IMR-90 (cell line): ENCODE data around the gene BCL6. TPM values are rescaled to one million over a fixed set of nuclear protein-coding genes. Genes with fewer than 3 reads are reported as not detected.

Source experiments
- ATAC-seq: fragments of 200-7000 bp; cut with Tn5 transposase; 2 replicates; pipeline ENCODE4 v1.9.1; 2020; ENCODE audit warnings: low read depth, mild to moderate bottlenecking, moderate library complexity
- BruUV-seq: library from RNA; stranded (reverse); fragments of 400-500 nt; replicated peaks from 2 replicates; lab custom pipeline; 2021; lab: Mats Ljungman, UMichigan
- CTCF ChIA-PET: fragments of 300-600 bp; formaldehyde crosslinking; extraction: SDS; loops from one replicate; lab custom pipeline; 2021; ENCODE audit warnings: antibody characterized with exemption; lab: Yijun Ruan, JAX
- POLR2A ChIA-PET: fragments of 300-600 bp; sonication (Branson Sonifier 250); formaldehyde crosslinking; loops from one replicate; lab custom pipeline; 2022; ENCODE audit warnings: antibody characterized with exemption; ENCODE audit not compliant: unreplicated experiment; lab: Charles Lee
- DNase-seq: peaks from one replicate; pipeline ENCODE4 v3.0.0; 2013
- H2AFZ ChIP-seq: replicated peaks from 2 replicates; pipeline ENCODE3; 2013; ENCODE audit warnings: low read length, mild to moderate bottlenecking; ENCODE audit not compliant: poor library complexity
- H2AK5ac ChIP-seq: 2 replicates; pipeline ENCODE4 v1.6.1; 2013; ENCODE audit warnings: low read depth, low read length, inconsistent platforms
- H2AK9ac ChIP-seq: replicated peaks from 2 replicates; pipeline ENCODE3; 2013; ENCODE audit warnings: mild to moderate bottlenecking, low read depth, low read length, moderate library complexity; ENCODE audit not compliant: poor library complexity
- H2BK120ac ChIP-seq: 2 replicates; pipeline ENCODE4 v1.6.1; 2013; ENCODE audit warnings: low read depth, low read length, inconsistent platforms
- H2BK15ac ChIP-seq: 3 replicates; pipeline ENCODE4 v1.6.1; 2013; ENCODE audit warnings: low read depth, low read length, inconsistent platforms
- H2BK20ac ChIP-seq: 2 replicates; pipeline ENCODE4 v1.6.1; 2013; ENCODE audit warnings: low read depth, mild to moderate bottlenecking, inconsistent platforms, low read length, moderate library complexity
- H2BK5ac ChIP-seq: 2 replicates; pipeline ENCODE4 v1.6.1; 2013; ENCODE audit warnings: mild to moderate bottlenecking, low read depth, low read length, inconsistent platforms; ENCODE audit not compliant: poor library complexity, severe bottlenecking
- H3K14ac ChIP-seq: replicated peaks from 2 replicates; pipeline ENCODE4 v1.6.1; 2013; ENCODE audit warnings: low read depth, low read length, inconsistent platforms
- H3K18ac ChIP-seq: 2 replicates; pipeline ENCODE4 v1.6.1; 2013; ENCODE audit warnings: low read depth, low read length, control low read depth
- H3K23ac ChIP-seq: 2 replicates; pipeline ENCODE4 v1.6.1; 2013; ENCODE audit warnings: low read depth, low read length, inconsistent platforms
- H3K27ac ChIP-seq: 2 replicates; pipeline ENCODE4 v1.5.1; 2013; ENCODE audit warnings: mild to moderate bottlenecking, control low read depth, low read length; ENCODE audit not compliant: insufficient read depth
- H3K27me3 ChIP-seq: 2 replicates; pipeline ENCODE4 v1.6.1; 2013; ENCODE audit warnings: low read length; ENCODE audit not compliant: control insufficient read depth, insufficient read depth
- H3K36me3 ChIP-seq: 2 replicates; pipeline ENCODE4 v1.6.1; 2013; ENCODE audit warnings: low read length, mixed read lengths; ENCODE audit not compliant: control insufficient read depth, insufficient read depth
- H3K4ac ChIP-seq: 2 replicates; pipeline ENCODE4 v1.6.1; 2013; ENCODE audit warnings: low read depth, low read length, inconsistent platforms
- H3K4me1 ChIP-seq: 2 replicates; pipeline ENCODE4 v1.6.1; 2013; ENCODE audit warnings: low read length, mixed read lengths; ENCODE audit not compliant: control insufficient read depth, insufficient read depth
- H3K4me2 ChIP-seq: 2 replicates; pipeline ENCODE4 v1.6.1; 2013; ENCODE audit warnings: low read depth, mild to moderate bottlenecking, control low read depth, low read length, moderate library complexity
- H3K4me3 ChIP-seq: 2 replicates; pipeline ENCODE4 v1.5.1; 2013; ENCODE audit warnings: low read depth, mild to moderate bottlenecking, control low read depth, low read length, moderate library complexity; ENCODE audit not compliant: insufficient read depth
- H3K56ac ChIP-seq: 2 replicates; pipeline ENCODE4 v1.6.1; 2013; ENCODE audit warnings: low read length, inconsistent platforms; ENCODE audit not compliant: insufficient read depth; ENCODE audit errors: extremely low read depth
- H3K79me1 ChIP-seq, 2 experiments: 2 replicates each; pipeline ENCODE4 v1.6.1; 2013; ENCODE audit warnings: low read length in 2 of 2, inconsistent platforms in 1 of 2, low read depth in 1 of 2
- H3K9ac ChIP-seq: 2 replicates; pipeline ENCODE4 v1.6.1; 2013; ENCODE audit warnings: low read depth, low read length, control low read depth
- H3K9me1 ChIP-seq: 2 replicates; pipeline ENCODE4 v1.6.1; 2013; ENCODE audit warnings: low read length, inconsistent platforms; ENCODE audit not compliant: insufficient read depth
- H3K9me3 ChIP-seq: 2 replicates; pipeline ENCODE4 v1.6.1; 2013; ENCODE audit warnings: low read length; ENCODE audit not compliant: control insufficient read depth, insufficient read depth
- H4K20me1 ChIP-seq: 2 replicates; pipeline ENCODE4 v1.6.1; 2013; ENCODE audit warnings: low read length, inconsistent platforms; ENCODE audit not compliant: insufficient read depth
- H4K5ac ChIP-seq: 2 replicates; pipeline ENCODE4 v1.6.1; 2013; ENCODE audit warnings: mild to moderate bottlenecking, low read depth, low read length, control low read depth
- H4K8ac ChIP-seq, 2 experiments: 2 replicates each; pipeline ENCODE4 v1.6.1; 2013; ENCODE audit warnings: low read depth in 2 of 2, low read length in 2 of 2, control low read depth in 1 of 2, inconsistent platforms in 1 of 2
- H4K91ac ChIP-seq: 2 replicates; pipeline ENCODE4 v1.6.1; 2013; ENCODE audit warnings: low read depth, low read length, inconsistent platforms; ENCODE audit not compliant: insufficient read depth
- BHLHE40 ChIP-seq: fragments of 150-350 bp; IDR thresholded peaks from 2 replicates; pipeline ENCODE4 v1.6.1; 2016; ENCODE audit warnings: mild to moderate bottlenecking, low read depth, low read length
- CEBPB ChIP-seq: IDR thresholded peaks from 2 replicates; pipeline ENCODE4 v1.6.1; 2012; ENCODE audit warnings: low read depth, low read length, improper control_type of control experiment
- CHD1 ChIP-seq: IDR thresholded peaks from 2 replicates; pipeline ENCODE4 v1.6.1; 2012; ENCODE audit warnings: low read depth, low read length, improper control_type of control experiment
- CTCF ChIP-seq: conservative IDR thresholded peaks from 2 replicates; pipeline ENCODE4 v1.5.1; 2012; ENCODE audit warnings: mild to moderate bottlenecking, low read depth, low read length, improper control_type of control experiment
- FOS ChIP-seq: fragments of 150-350 bp; IDR thresholded peaks from 2 replicates; pipeline ENCODE4 v1.6.1; 2016; ENCODE audit warnings: low read depth, low read length
- MAFK ChIP-seq: IDR thresholded peaks from 2 replicates; pipeline ENCODE4 v1.6.1; 2012; ENCODE audit warnings: low read depth, low read length, improper control_type of control experiment
- MAZ ChIP-seq: IDR thresholded peaks from 2 replicates; pipeline ENCODE4 v1.6.1; 2012; ENCODE audit warnings: low read depth, mild to moderate bottlenecking, low read length, improper control_type of control experiment, moderate library complexity, borderline replicate concordance
- MXI1 ChIP-seq: IDR thresholded peaks from 2 replicates; pipeline ENCODE4 v1.6.1; 2012; ENCODE audit warnings: low read depth, mild to moderate bottlenecking, low read length, moderate library complexity, borderline replicate concordance
- NFE2L2 ChIP-seq: fragments of 150-350 bp; IDR thresholded peaks from 2 replicates; pipeline ENCODE4 v1.6.1; 2016; ENCODE audit warnings: low read depth, mild to moderate bottlenecking, low read length
- POLR2A ChIP-seq: IDR thresholded peaks from 2 replicates; pipeline ENCODE4 v1.6.1; 2012; ENCODE audit warnings: mild to moderate bottlenecking, low read depth, low read length
- RAD21 ChIP-seq: IDR thresholded peaks from 2 replicates; pipeline ENCODE4 v1.6.1; 2012; ENCODE audit warnings: low read length, improper control_type of control experiment
- RCOR1 ChIP-seq: IDR thresholded peaks from 2 replicates; pipeline ENCODE4 v1.6.1; 2012; ENCODE audit warnings: mild to moderate bottlenecking, low read length, improper control_type of control experiment; ENCODE audit not compliant: insufficient replicate concordance
- RFX5 ChIP-seq: IDR thresholded peaks from 2 replicates; pipeline ENCODE4 v1.8.0; 2012; ENCODE audit warnings: low read depth, mild to moderate bottlenecking, low read length, moderate library complexity
- SMC3 ChIP-seq: fragments of 150-350 bp; IDR thresholded peaks from 2 replicates; pipeline ENCODE4 v1.6.1; 2016; ENCODE audit warnings: low read depth, mild to moderate bottlenecking, antibody characterized with exemption, low read length, moderate library complexity
- USF2 ChIP-seq: fragments of 150-350 bp; IDR thresholded peaks from 2 replicates; pipeline ENCODE4 v1.6.1; 2017; ENCODE audit warnings: mild to moderate bottlenecking, antibody characterized with exemption, low read length, low read depth
- WGBS, 2 experiments: methylation state at CpG; one replicate each; pipeline versions ENCODE4 v1.1.5 to v1.1.7; 2013; ENCODE audit warnings: missing lambda C conversion rate in 2 of 2; ENCODE audit not compliant: insufficient read length in 1 of 2; ENCODE audit errors: extremely low coverage in 2 of 2; 5-methylcytosine and 5-hydroxymethylcytosine counted together
- dilution Hi-C: fragments of 300-500 bp; cut with HindIII; formaldehyde crosslinking; loops from one replicate; pipeline ENCODE4 v1.14.3; 2018; ENCODE audit warnings: low sequenced_read_pairs; ENCODE audit not compliant: unreplicated experiment
- in situ Hi-C: fragments of 300-500 bp; cut with MboI; formaldehyde crosslinking; loops from 3 replicates; pipeline ENCODE4 v1.14.3; 2019; ENCODE audit warnings: low sequenced_read_pairs, inconsistent platforms, mixed read lengths
- intact Hi-C: fragments of 100-400 bp; cut with micrococcal nuclease; formaldehyde crosslinking; loops from 2 replicates; pipeline ENCODE4 v1.10.0; 2022
- polyA plus RNA-seq, 3 experiments: library from polyadenylated mRNA; depleted of rRNA; stranded (reverse); fragments of >200 nt; gene quantifications; 2 replicates each; pipeline ENCODE4 v1.2.3, GENCODE V29; 2012; ENCODE audit warnings: low replicate concordance in 1 of 3
- total RNA-seq: library from RNA; depleted of rRNA; stranded (reverse); fragments of >200 nt; gene quantifications from 2 replicates; pipeline ENCODE4 v1.2.3, GENCODE V29; 2012
- TF ChIP-seq, protein P1 (sequence below): fragments of 150-350 bp; IDR thresholded peaks from 2 replicates; pipeline ENCODE4 v1.6.1; 2016; ENCODE audit warnings: low read depth, mild to moderate bottlenecking, low read length, moderate library complexity, borderline replicate concordance

BCL6 gene
- total and polyA plus RNA-seq, 2 of the 4 experiments (the other 2 are of a cell fraction): 19.7 to 22.6 TPM

- H3K4me2 ChIP-seq: no peak overlapping the region
- 50% methylated on average over 2 of the region's 4 CpGs; no CpG with 5 or more reads in 1 of the 2 experiments for WGBS, 2 experiments
- H4K20me1 ChIP-seq: no peaks in the 10 kb centered on the region
- no peaks in the 10 kb centered on the region for H3K4me1 ChIP-seq
- H3K9me3 ChIP-seq: no peaks in the 10 kb centered on the region
- no peak for ATAC-seq
- no peak overlapping the region for H3K4ac ChIP-seq
- dilution Hi-C loops: loop anchor here (25.0 kb wide), 2 partner anchors 384 to 484 kb away; no protein-coding TSS in a partner anchor
- H3K4me3 ChIP-seq: no peak overlapping the region
- H3K18ac ChIP-seq: no peak overlapping the region
- no peak overlapping the region for H4K91ac ChIP-seq
- ChIA-PET POLR2A (no interaction called here), CTCF (interaction anchor here (0.9 kb wide), 1 partner anchor 432 kb away, joined by 3 read pairs; no protein-coding TSS in a partner anchor)
- no peak for DNase-seq
- no peak overlapping the region for H2AK5ac ChIP-seq
- no peak overlapping the region for H3K14ac ChIP-seq
- no peak overlapping the region for H3K23ac ChIP-seq
- H3K36me3 ChIP-seq: no peaks in the 10 kb centered on the region
- H3K27ac ChIP-seq: no peak overlapping the region
- H4K8ac ChIP-seq: no peak overlapping the region
- H3K56ac ChIP-seq: no peak overlapping the region
- H2AK9ac ChIP-seq: no peak overlapping the region
- no peaks in the 10 kb centered on the region for H3K79me1 ChIP-seq
- no peaks in the 10 kb centered on the region for H3K9me1 ChIP-seq
- H2BK20ac ChIP-seq: no peak overlapping the region
- H3K9ac ChIP-seq: no peak overlapping the region
- no peak overlapping the region for H2BK120ac ChIP-seq
- H2BK15ac ChIP-seq: no peak overlapping the region
- H2BK5ac ChIP-seq: no peak overlapping the region
- H2AFZ ChIP-seq: no peak overlapping the region
- in situ Hi-C loops: no loop called here
- H4K5ac ChIP-seq: no peak overlapping the region
- TF ChIP-seq CEBPB (no peak), CHD1 (no peak), NFE2L2 (no peak), POLR2A (no peak), BHLHE40 (no peak), SMC3 (no peak), RCOR1 (no peak), FOS (no peak), MAZ (no peak), RFX5 (no peak), USF2 (no peak), CTCF (no peak), MXI1 (no peak), RAD21 (no peak), MAFK (no peak)
- TF ChIP-seq, protein P1, sequence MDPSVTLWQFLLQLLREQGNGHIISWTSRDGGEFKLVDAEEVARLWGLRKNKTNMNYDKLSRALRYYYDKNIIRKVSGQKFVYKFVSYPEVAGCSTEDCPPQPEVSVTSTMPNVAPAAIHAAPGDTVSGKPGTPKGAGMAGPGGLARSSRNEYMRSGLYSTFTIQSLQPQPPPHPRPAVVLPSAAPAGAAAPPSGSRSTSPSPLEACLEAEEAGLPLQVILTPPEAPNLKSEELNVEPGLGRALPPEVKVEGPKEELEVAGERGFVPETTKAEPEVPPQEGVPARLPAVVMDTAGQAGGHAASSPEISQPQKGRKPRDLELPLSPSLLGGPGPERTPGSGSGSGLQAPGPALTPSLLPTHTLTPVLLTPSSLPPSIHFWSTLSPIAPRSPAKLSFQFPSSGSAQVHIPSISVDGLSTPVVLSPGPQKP: no peak
- no TSS peak for BruUV-seq
- intact Hi-C loops: no loop called here
- H3K27me3 ChIP-seq: peaks cover 22% of the 10 kb centered on the region
These were observed 49.2 kb downstream of the BCL6 start for GRCh38 chr3:187696021-187696420.
